Left lung (tissue), 10 donors: ENCODE measurements around the gene TRRAP. TPM values are rescaled to one million over a fixed set of nuclear protein-coding genes. Genes with fewer than 3 reads are reported as not detected.

Experiments
- ATAC-seq: fragments of 200-7000 bp; cut with Tn5 transposase; one replicate; pipeline ENCODE4 v1.9.1; 2020; ENCODE audit warnings: moderate library complexity
- DNase-seq, 4 donors: peaks; one replicate each; pipeline ENCODE4 v3.0.0-alpha.2; 2013 to 2020
- H3K27ac ChIP-seq, 2 donors: fragments of 200-600 bp; sonication (generic) in 1 of 2; one replicate each; pipeline versions ENCODE4 v1.5.0 to v1.8.0; 2020 to 2021
- H3K27me3 ChIP-seq, 2 donors: fragments of 200-600 bp; sonication (generic) in 1 of 2; one replicate each; pipeline versions ENCODE4 v1.5.0 to v1.8.0; 2020 to 2021
- H3K36me3 ChIP-seq, 2 donors: fragments of 200-600 bp; sonication (generic) in 1 of 2; one replicate each; pipeline versions ENCODE4 v1.5.0 to v1.8.0; 2020 to 2021
- H3K4me1 ChIP-seq, 2 donors: fragments of 200-600 bp; one replicate each; pipeline ENCODE4 v1.8.0; 2021
- H3K4me3 ChIP-seq, 2 donors: fragments of 200-600 bp; sonication (generic) in 1 of 2; one replicate each; pipeline versions ENCODE4 v1.5.0 to v1.8.0; 2020 to 2021; ENCODE audit warnings: mild to moderate bottlenecking in 1 of 2
- H3K9me3 ChIP-seq, 2 donors: fragments of 200-600 bp; sonication (generic) in 1 of 2; one replicate each; pipeline versions ENCODE4 v1.5.0 to v1.8.0; 2020 to 2021
- intact Hi-C, 2 donors: fragments of 100-400 bp; cut with DNase I; formaldehyde crosslinking; loops; one replicate each; pipeline versions ENCODE4 v1.11.2 to v1.14.2; 2022
- polyA plus RNA-seq, 6 donors: library from polyadenylated mRNA; unstranded; fragments of 120-200 nt; gene quantifications; one replicate each; pipeline ENCODE4 v1.2.1, GENCODE V29; 2013; ENCODE audit not compliant: insufficient read length in 6 of 6
- total RNA-seq, 2 donors: library from RNA; stranded (reverse); fragmentation: NEBNext Ultra II Directional; extraction: Animal tissue kit (Norgen Biotek cat#: 25700); gene quantifications; one replicate each; pipeline ENCODE4 v1.2.1, GENCODE V29; 2021
- TF ChIP-seq, protein P1 (sequence below), 2 donors: fragments of 200-600 bp; sonication (generic) in 1 of 2; IDR thresholded peaks; one replicate each; pipeline versions ENCODE4 v1.5.0 to v1.8.0; 2021; ENCODE audit warnings: antibody characterized with exemption in 2 of 2
- donor health status: DM: no; HTN: yes; CAD: no.
- donor health status: DM: no; HTN: no; CAD: no.

The TRRAP gene
- total and polyA plus RNA-seq, 8 donors = 32.5 to 40.5 (median 38.2) TPM

- peaks cover 6 to 25% of the 10 kb centered on the region in 2 donors for H3K4me1 ChIP-seq
- TF ChIP-seq, protein P1, sequence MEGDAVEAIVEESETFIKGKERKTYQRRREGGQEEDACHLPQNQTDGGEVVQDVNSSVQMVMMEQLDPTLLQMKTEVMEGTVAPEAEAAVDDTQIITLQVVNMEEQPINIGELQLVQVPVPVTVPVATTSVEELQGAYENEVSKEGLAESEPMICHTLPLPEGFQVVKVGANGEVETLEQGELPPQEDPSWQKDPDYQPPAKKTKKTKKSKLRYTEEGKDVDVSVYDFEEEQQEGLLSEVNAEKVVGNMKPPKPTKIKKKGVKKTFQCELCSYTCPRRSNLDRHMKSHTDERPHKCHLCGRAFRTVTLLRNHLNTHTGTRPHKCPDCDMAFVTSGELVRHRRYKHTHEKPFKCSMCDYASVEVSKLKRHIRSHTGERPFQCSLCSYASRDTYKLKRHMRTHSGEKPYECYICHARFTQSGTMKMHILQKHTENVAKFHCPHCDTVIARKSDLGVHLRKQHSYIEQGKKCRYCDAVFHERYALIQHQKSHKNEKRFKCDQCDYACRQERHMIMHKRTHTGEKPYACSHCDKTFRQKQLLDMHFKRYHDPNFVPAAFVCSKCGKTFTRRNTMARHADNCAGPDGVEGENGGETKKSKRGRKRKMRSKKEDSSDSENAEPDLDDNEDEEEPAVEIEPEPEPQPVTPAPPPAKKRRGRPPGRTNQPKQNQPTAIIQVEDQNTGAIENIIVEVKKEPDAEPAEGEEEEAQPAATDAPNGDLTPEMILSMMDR (IDR thresholded peaks at IDR 0.05) = no peak
Observed at GRCh38 chr7:98880485-98880884, 2.2 kb downstream of the TRRAP start.

GRCh38 chr7:98881561-98882315 is 3.4 kb downstream of the TRRAP start:
- Histone ChIP-seq H3K27ac (no peak overlapping the region), H3K27me3 (no peaks in the 10 kb centered on the region), H3K9me3 (no peaks in the 10 kb centered on the region), H3K4me1 (peaks cover 6 to 25% of the 10 kb centered on the region in 2 donors), H3K36me3 (peaks cover 5 to 49% of the 10 kb centered on the region in 2 donors), H3K4me3 (no peak overlapping the region)
- ATAC-seq = no peak
- intact Hi-C loops = no loop called here
- DNase-seq = no peak
- TF ChIP-seq, protein P1 (IDR thresholded peaks at IDR 0.05) = no peak

More at GRCh38 chr7:98880485-98880884, 2.2 kb downstream of the TRRAP start:
- DNase-seq (no peak), ATAC-seq (no peak)
- no peaks in the 10 kb centered on the region for H3K9me3 ChIP-seq
- H3K4me3 ChIP-seq = no peak overlapping the region
- intact Hi-C loops = no loop called here
- H3K27ac ChIP-seq = no peak overlapping the region
- H3K36me3 ChIP-seq = peaks cover 5 to 45% of the 10 kb centered on the region in 2 donors
- no peaks in the 10 kb centered on the region for H3K27me3 ChIP-seq

DNA sequence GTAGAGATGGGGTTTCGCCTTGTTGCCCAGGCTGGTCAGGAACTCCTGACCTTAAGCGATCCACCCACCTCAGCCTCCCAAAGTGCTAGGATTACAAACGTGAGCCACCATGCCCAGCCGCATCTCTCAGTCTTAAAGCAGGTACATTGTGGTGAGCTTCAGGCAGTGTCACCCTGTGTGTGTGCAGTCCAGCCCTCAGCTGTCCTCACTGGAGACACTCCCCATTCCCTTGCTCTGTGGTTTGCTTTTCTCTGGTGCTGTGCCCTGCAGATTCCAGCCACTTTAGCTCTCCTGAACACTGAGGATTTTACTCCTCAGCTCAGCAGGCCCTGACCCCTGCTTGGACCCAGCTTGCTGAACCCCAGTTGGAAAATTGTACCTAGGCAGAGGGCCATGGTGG is 6.1 kb downstream of the TRRAP start:
- H3K4me1 ChIP-seq = peaks cover 6 to 16% of the 10 kb centered on the region in 2 donors
- no peaks in the 10 kb centered on the region for H3K9me3 ChIP-seq
- no peak overlapping the region for H3K27ac ChIP-seq
- TF ChIP-seq, protein P1 (IDR thresholded peaks at IDR 0.05) = no peak
- no peak overlapping the region for H3K4me3 ChIP-seq
- ATAC-seq (no peak), DNase-seq (no peak)
- no peaks in the 10 kb centered on the region for H3K27me3 ChIP-seq
- H3K36me3 ChIP-seq = peaks cover 5 to 69% of the 10 kb centered on the region in 2 donors
- intact Hi-C loops = no loop called here

DNA sequence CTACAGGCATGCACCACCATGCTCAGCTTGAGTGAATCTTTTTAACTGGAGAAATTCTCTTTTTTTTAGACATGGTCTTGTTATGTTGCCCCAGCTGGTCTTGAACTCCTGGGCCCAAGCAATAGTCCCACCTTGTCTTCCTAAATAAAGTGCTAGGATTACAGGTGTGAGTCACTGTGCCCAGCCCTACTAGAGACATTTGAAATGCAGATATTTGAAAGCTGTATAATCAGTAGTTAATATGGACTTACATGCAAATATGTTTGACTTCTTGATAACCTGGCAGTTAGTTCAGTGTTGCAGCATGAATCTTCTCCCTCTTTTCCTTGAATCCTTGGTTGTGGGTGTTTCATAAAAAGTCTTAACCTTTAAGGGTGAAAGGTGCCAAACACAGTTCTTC is 8.7 kb downstream of the TRRAP start:
- ATAC-seq = no peak
- TF ChIP-seq, protein P1 (IDR thresholded peaks at IDR 0.05) = no peak
- no peak overlapping the region for H3K27ac ChIP-seq
- no peak for DNase-seq
- no peaks in the 10 kb centered on the region for H3K4me1 ChIP-seq
- intact Hi-C loops = no loop called here
- peaks cover 5 to 80% of the 10 kb centered on the region in 2 donors for H3K36me3 ChIP-seq
- H3K4me3 ChIP-seq = no peak overlapping the region
- H3K9me3 ChIP-seq = no peaks in the 10 kb centered on the region
- H3K27me3 ChIP-seq = no peaks in the 10 kb centered on the region

DNA sequence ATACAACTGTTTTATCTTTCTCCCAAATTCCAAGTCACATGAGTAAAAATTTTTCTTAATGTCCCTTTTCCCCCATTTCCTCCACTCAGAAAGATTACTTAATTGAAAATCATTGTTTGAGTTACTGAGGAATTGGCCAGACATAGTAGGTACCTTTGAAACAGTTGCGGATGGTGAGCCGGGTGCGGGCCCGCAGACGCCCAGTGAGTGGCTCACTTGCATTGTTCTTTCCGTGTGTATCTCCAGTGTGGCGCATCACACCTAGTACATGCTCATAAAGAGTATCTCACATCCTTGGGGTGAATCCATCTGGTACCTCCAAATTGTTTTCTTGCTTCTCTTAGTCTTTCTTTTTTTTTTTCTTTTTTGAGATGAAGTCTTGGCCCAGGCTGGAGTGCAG is 14.3 kb downstream of the TRRAP start:
- no peaks in the 10 kb centered on the region for H3K4me1 ChIP-seq
- peaks cover 0 to 90% of the 10 kb centered on the region in 2 donors for H3K36me3 ChIP-seq
- no peak overlapping the region for H3K27ac ChIP-seq
- H3K27me3 ChIP-seq = no peaks in the 10 kb centered on the region
- intact Hi-C loops = no loop called here
- TF ChIP-seq, protein P1 (IDR thresholded peaks at IDR 0.05) = no peak
- ATAC-seq (no peak), DNase-seq (no peak)
- no peaks in the 10 kb centered on the region for H3K9me3 ChIP-seq
- H3K4me3 ChIP-seq = no peak overlapping the region
